A673 (cell line): ENCODE data around the gene PFDN2.

ENCODE experiments used
- CTCF ChIP-seq: fragments of 300-800, 200-600 bp; sonication (generic); conservative IDR thresholded peaks from 2 replicates; pipeline ENCODE4 v1.5.1; 2017; ENCODE audit warnings: low read depth, mild to moderate bottlenecking, antibody characterized with exemption, low read length, moderate library complexity, mixed read lengths
- EZH2 ChIP-seq: fragments of 200-600 bp; sonication (generic); IDR thresholded peaks from 2 replicates; pipeline ENCODE4 v1.6.1; 2017; ENCODE audit warnings: borderline replicate concordance, low read depth, mild to moderate bottlenecking, mixed read lengths, antibody characterized with exemption, low read length; ENCODE audit not compliant: poor library complexity, severe bottlenecking

- TF ChIP-seq CTCF: no peak
- no peak for TF ChIP-seq EZH2
Measured at GRCh38 chr1:161086457-161086856, 31.4 kb downstream of the PFDN2 start.
